Activated naive CD8-positive, alpha-beta T cell treated with anti-CD3 and anti-CD28 coated beads, Interleukin-2, amount 10 ng/mL, durations not matched to agents 7 days and 5 days (primary cell): ENCODE results near the gene GPC6. TPM values are rescaled to one million over a fixed set of nuclear protein-coding genes. Genes with fewer than 3 reads are reported as not detected.
"Not testable (repeated sequence)": the region's sequence is repeated elsewhere in the genome, so short reads cannot be mapped to it uniquely, and the experiment has no call there.

Source experiments
- ATAC-seq: fragments of 150-1000 bp; cut with Tn5 transposase; one replicate; pipeline ENCODE4 v1.10.0; 2021; ENCODE audit warnings: low read depth, moderate library complexity
- POLR2A ChIA-PET: fragments of 350-600 bp; sonication (Branson Sonifier 250); formaldehyde crosslinking; loops from one replicate; lab custom pipeline; 2021; ENCODE audit warnings: antibody characterized with exemption; lab: Charles Lee
- DNase-seq: peaks from one replicate; pipeline ENCODE4 v3.0.0; 2021
- H3K27ac Mint-ChIP-seq: one replicate; pipeline ENCODE4 v1.8.0; 2022; ENCODE audit warnings: mild to moderate bottlenecking, mixed read lengths
- H3K27me3 Mint-ChIP-seq: one replicate; pipeline ENCODE4 v1.8.0; 2022; ENCODE audit warnings: mild to moderate bottlenecking, moderate library complexity, mixed read lengths
- H3K36me3 Mint-ChIP-seq: one replicate; pipeline ENCODE4 v1.8.0; 2021; ENCODE audit warnings: mild to moderate bottlenecking, mixed read lengths
- H3K4me1 Mint-ChIP-seq: one replicate; pipeline ENCODE4 v1.8.0; 2021; ENCODE audit warnings: mixed read lengths
- H3K4me3 Mint-ChIP-seq: one replicate; pipeline ENCODE4 v1.8.0; 2022; ENCODE audit warnings: mild to moderate bottlenecking, moderate library complexity, mixed read lengths
- H3K9me3 Mint-ChIP-seq: one replicate; pipeline ENCODE4 v1.8.0; 2021; ENCODE audit warnings: mixed read lengths
- total RNA-seq, 2 experiments: library from RNA; stranded (reverse); gene quantifications; one replicate each; pipeline ENCODE4 v1.2.3, GENCODE V29; 2021

The GPC6 gene
- total RNA-seq, 2 experiments from 2014 or later: not detected

- no peaks in the 10 kb centered on the region for H3K27me3 Mint-ChIP-seq
- no peak overlapping the region for H3K4me3 Mint-ChIP-seq
- ATAC-seq: no peak
- POLR2A ChIA-PET: no interaction called here
- DNase-seq: no peak
- no peaks in the 10 kb centered on the region for H3K9me3 Mint-ChIP-seq
- no peaks in the 10 kb centered on the region for H3K4me1 Mint-ChIP-seq
- H3K36me3 Mint-ChIP-seq: no peaks in the 10 kb centered on the region
- no peak overlapping the region for H3K27ac Mint-ChIP-seq
Measured at GRCh38 chr13:94198681-94199080, 972.1 kb downstream of the GPC6 start.

GRCh38 chr13:94199135-94199534 lies 972.5 kb downstream of the GPC6 start:
- Mint-ChIP-seq H3K27me3 (no peaks in the 10 kb centered on the region), H3K36me3 (no peaks in the 10 kb centered on the region), H3K4me1 (no peaks in the 10 kb centered on the region), H3K27ac (no peak overlapping the region), H3K9me3 (no peaks in the 10 kb centered on the region), H3K4me3 (no peak overlapping the region)
- POLR2A ChIA-PET: no interaction called here
- ATAC-seq: no peak
- no peak for DNase-seq

- H3K4me1 Mint-ChIP-seq: no peaks in the 10 kb centered on the region
- no peaks in the 10 kb centered on the region for H3K9me3 Mint-ChIP-seq
- no peak overlapping the region for H3K4me3 Mint-ChIP-seq
- no peak overlapping the region for H3K27ac Mint-ChIP-seq
- no peaks in the 10 kb centered on the region for H3K36me3 Mint-ChIP-seq
- POLR2A ChIA-PET: no interaction called here
- DNase-seq (no peak), ATAC-seq (no peak)
- no peaks in the 10 kb centered on the region for H3K27me3 Mint-ChIP-seq
Measured at GRCh38 chr13:94201022-94201421, 974.4 kb downstream of the GPC6 start.

GRCh38 chr13:94204163-94204562 lies 977.6 kb downstream of the GPC6 start:
- H3K27ac Mint-ChIP-seq: no peak overlapping the region
- no peaks in the 10 kb centered on the region for H3K36me3 Mint-ChIP-seq
- POLR2A ChIA-PET: no interaction called here
- DNase-seq (no peak), ATAC-seq (no peak)
- no peaks in the 10 kb centered on the region for H3K27me3 Mint-ChIP-seq
- no peak overlapping the region for H3K4me3 Mint-ChIP-seq
- no peaks in the 10 kb centered on the region for H3K9me3 Mint-ChIP-seq
- no peaks in the 10 kb centered on the region for H3K4me1 Mint-ChIP-seq

- POLR2A ChIA-PET: interaction anchor here (0.5 kb wide), 1 partner anchor 32 kb away, joined by 3 read pairs; no protein-coding TSS in a partner anchor
- H3K27ac Mint-ChIP-seq: no peak overlapping the region
- H3K36me3 Mint-ChIP-seq: no peaks in the 10 kb centered on the region
- H3K9me3 Mint-ChIP-seq: no peaks in the 10 kb centered on the region
- no peaks in the 10 kb centered on the region for H3K4me1 Mint-ChIP-seq
- DNase-seq (no peak), ATAC-seq (no peak)
- no peaks in the 10 kb centered on the region for H3K27me3 Mint-ChIP-seq
- no peak overlapping the region for H3K4me3 Mint-ChIP-seq
Measured at GRCh38 chr13:94204946-94205345, 978.3 kb downstream of the GPC6 start.

- no peak overlapping the region for H3K27ac Mint-ChIP-seq
- no peaks in the 10 kb centered on the region for H3K9me3 Mint-ChIP-seq
- no peak for ATAC-seq
- H3K4me3 Mint-ChIP-seq: no peak overlapping the region
- POLR2A ChIA-PET: no interaction called here
- H3K27me3 Mint-ChIP-seq: no peaks in the 10 kb centered on the region
- H3K4me1 Mint-ChIP-seq: no peaks in the 10 kb centered on the region
- DNase-seq: no peak
- no peaks in the 10 kb centered on the region for H3K36me3 Mint-ChIP-seq
Measured at GRCh38 chr13:94205896-94206295, 979.3 kb downstream of the GPC6 start.

GRCh38 chr13:94209117-94209516 lies 982.5 kb downstream of the GPC6 start:
- Mint-ChIP-seq H3K9me3 (no peaks in the 10 kb centered on the region), H3K27me3 (no peaks in the 10 kb centered on the region), H3K4me3 (no peak overlapping the region), H3K36me3 (no peaks in the 10 kb centered on the region), H3K27ac (no peak overlapping the region), H3K4me1 (no peaks in the 10 kb centered on the region)
- ATAC-seq (no peak), DNase-seq (no peak)
- POLR2A ChIA-PET: no interaction called here

- H3K27ac Mint-ChIP-seq, H3K4me1 Mint-ChIP-seq, H3K36me3 Mint-ChIP-seq, POLR2A ChIA-PET, H3K27me3 Mint-ChIP-seq, H3K4me3 Mint-ChIP-seq, ATAC-seq, H3K9me3 Mint-ChIP-seq, DNase-seq: not testable (repeated sequence)
Measured at GRCh38 chr13:94209913-94210312, 983.3 kb downstream of the GPC6 start.

GRCh38 chr13:94210816-94211215 lies 984.2 kb downstream of the GPC6 start:
- H3K36me3 Mint-ChIP-seq: no peaks in the 10 kb centered on the region
- H3K4me1 Mint-ChIP-seq: no peaks in the 10 kb centered on the region
- POLR2A ChIA-PET: interaction anchor here (0.5 kb wide), 1 partner anchor 293 kb away, joined by 3 read pairs; no protein-coding TSS in a partner anchor
- DNase-seq (no peak), ATAC-seq (no peak)
- H3K27ac Mint-ChIP-seq: no peak overlapping the region
- H3K4me3 Mint-ChIP-seq: no peak overlapping the region
- H3K27me3 Mint-ChIP-seq: no peaks in the 10 kb centered on the region
- no peaks in the 10 kb centered on the region for H3K9me3 Mint-ChIP-seq

- Mint-ChIP-seq H3K4me1 (no peaks in the 10 kb centered on the region), H3K9me3 (no peaks in the 10 kb centered on the region), H3K36me3 (no peaks in the 10 kb centered on the region), H3K4me3 (no peak overlapping the region), H3K27me3 (no peaks in the 10 kb centered on the region), H3K27ac (no peak overlapping the region)
- POLR2A ChIA-PET: no interaction called here
- no peak for DNase-seq
- no peak for ATAC-seq
Measured at GRCh38 chr13:94212196-94212595, 985.6 kb downstream of the GPC6 start.

- Mint-ChIP-seq H3K36me3 (no peaks in the 10 kb centered on the region), H3K4me3 (no peak overlapping the region), H3K9me3 (no peaks in the 10 kb centered on the region), H3K4me1 (no peaks in the 10 kb centered on the region), H3K27me3 (no peaks in the 10 kb centered on the region), H3K27ac (no peak overlapping the region)
- POLR2A ChIA-PET: no interaction called here
- DNase-seq (no peak), ATAC-seq (no peak)
Measured at GRCh38 chr13:94214121-94214520, 987.5 kb downstream of the GPC6 start.

GRCh38 chr13:94214975-94215374 lies 988.4 kb downstream of the GPC6 start:
- no peak for DNase-seq
- H3K27me3 Mint-ChIP-seq: no peaks in the 10 kb centered on the region
- H3K27ac Mint-ChIP-seq: no peak overlapping the region
- H3K9me3 Mint-ChIP-seq: no peaks in the 10 kb centered on the region
- POLR2A ChIA-PET: no interaction called here
- no peaks in the 10 kb centered on the region for H3K4me1 Mint-ChIP-seq
- no peaks in the 10 kb centered on the region for H3K36me3 Mint-ChIP-seq
- no peak for ATAC-seq
- no peak overlapping the region for H3K4me3 Mint-ChIP-seq

GRCh38 chr13:94216476-94216875 lies 989.9 kb downstream of the GPC6 start:
- Mint-ChIP-seq H3K4me1 (no peaks in the 10 kb centered on the region), H3K27me3 (no peaks in the 10 kb centered on the region), H3K36me3 (no peaks in the 10 kb centered on the region), H3K4me3 (no peak overlapping the region), H3K27ac (no peak overlapping the region), H3K9me3 (no peaks in the 10 kb centered on the region)
- ATAC-seq (no peak), DNase-seq (no peak)
- POLR2A ChIA-PET: no interaction called here

- H3K27ac Mint-ChIP-seq: no peak overlapping the region
- ATAC-seq (no peak), DNase-seq (no peak)
- POLR2A ChIA-PET: no interaction called here
- no peaks in the 10 kb centered on the region for H3K9me3 Mint-ChIP-seq
- H3K4me1 Mint-ChIP-seq: no peaks in the 10 kb centered on the region
- no peak overlapping the region for H3K4me3 Mint-ChIP-seq
- no peaks in the 10 kb centered on the region for H3K27me3 Mint-ChIP-seq
- no peaks in the 10 kb centered on the region for H3K36me3 Mint-ChIP-seq
Measured at GRCh38 chr13:94217370-94217769, 990.8 kb downstream of the GPC6 start.

- H3K4me3 Mint-ChIP-seq: no peak overlapping the region
- no peak overlapping the region for H3K27ac Mint-ChIP-seq
- H3K27me3 Mint-ChIP-seq: no peaks in the 10 kb centered on the region
- H3K9me3 Mint-ChIP-seq: no peaks in the 10 kb centered on the region
- ATAC-seq (no peak), DNase-seq (no peak)
- H3K36me3 Mint-ChIP-seq: no peaks in the 10 kb centered on the region
- H3K4me1 Mint-ChIP-seq: no peaks in the 10 kb centered on the region
- POLR2A ChIA-PET: no interaction called here
Measured at GRCh38 chr13:94218537-94218936, 991.9 kb downstream of the GPC6 start.
